HEK293 (cell line): ENCODE data around the gene ITPRIPL2.

ENCODE experiments used
- CTCF ChIA-PET: fragments of 350-600 bp; formaldehyde crosslinking; extraction: SDS; loops from one replicate; lab custom pipeline; 2021; ENCODE audit warnings: antibody characterized with exemption; lab: Yijun Ruan, JAX
- POLR2A ChIA-PET: fragments of 300-600 bp; formaldehyde crosslinking; extraction: SDS; loops from one replicate; lab custom pipeline; 2020; ENCODE audit warnings: antibody characterized with exemption, inconsistent platforms; lab: Yijun Ruan, JAX
- H3K27ac ChIP-seq: fragments of 200-500 bp; sonication (Bioruptor generic); 2 replicates; pipeline ENCODE4 v1.5.1; 2014; ENCODE audit warnings: low read depth, low read length, control low read depth, inconsistent platforms; ENCODE audit errors: extremely low read depth
- H3K36me3 ChIP-seq, 2 experiments: fragments of 200-500 bp in 1 of 2; sonication (Bioruptor generic) in 1 of 2; 1 replicate in 1 of 2; 2 replicates in 1 of 2; pipeline ENCODE4 v1.5.1; 2014 to 2017; ENCODE audit warnings: inconsistent platforms in 2 of 2, low read length in 2 of 2; ENCODE audit not compliant: control insufficient read depth in 2 of 2, insufficient read depth in 1 of 2
- H3K4me1 ChIP-seq: fragments of 200-500 bp; sonication (Bioruptor generic); 2 replicates; pipeline ENCODE4 v1.5.1; 2014; ENCODE audit warnings: mild to moderate bottlenecking, low read length, inconsistent platforms; ENCODE audit not compliant: control insufficient read depth, insufficient read depth
- H3K4me3 ChIP-seq: 2 replicates; pipeline ENCODE4 v1.5.1; 2011; ENCODE audit warnings: low read depth, mild to moderate bottlenecking, control low read depth, low read length, moderate library complexity
- H3K9me3 ChIP-seq: fragments of 200-500 bp; sonication (Bioruptor generic); 2 replicates; pipeline ENCODE4 v1.5.1; 2014; ENCODE audit warnings: low read depth, low read length, inconsistent platforms; ENCODE audit not compliant: control insufficient read depth, insufficient read depth
- GLIS1 ChIP-seq: fragments of 450-650 bp; formaldehyde crosslinking; IDR thresholded peaks from 2 replicates; pipeline ENCODE4 v1.5.1; 2016; ENCODE audit warnings: missing biosample characterization, missing genetic modification characterization
- OSR2 ChIP-seq: fragments of 450-650 bp; formaldehyde crosslinking; IDR thresholded peaks from 2 replicates; pipeline ENCODE4 v1.5.1; 2016; ENCODE audit warnings: missing biosample characterization, missing genetic modification characterization
- PRDM1 ChIP-seq: fragments of 450-650 bp; formaldehyde crosslinking; IDR thresholded peaks from 2 replicates; pipeline ENCODE4; 2016; ENCODE audit warnings: missing biosample characterization, missing genetic modification characterization
- PRDM6 ChIP-seq: fragments of 450-650 bp; formaldehyde crosslinking; IDR thresholded peaks from 2 replicates; pipeline ENCODE4 v1.5.1; 2017; ENCODE audit warnings: missing biosample characterization, missing genetic modification characterization
- ZNF10 ChIP-seq: fragments of 450-650 bp; formaldehyde crosslinking; IDR thresholded peaks from 2 replicates; pipeline ENCODE4 v1.5.1; 2017; ENCODE audit warnings: missing biosample characterization, missing genetic modification characterization
- ZNF114 ChIP-seq: fragments of 450-650 bp; formaldehyde crosslinking; IDR thresholded peaks from 2 replicates; pipeline ENCODE4 v1.5.0; 2017; ENCODE audit warnings: missing biosample characterization, missing genetic modification characterization
- ZNF132 ChIP-seq: fragments of 450-650 bp; formaldehyde crosslinking; IDR thresholded peaks from 2 replicates; pipeline ENCODE4 v1.5.1; 2017; ENCODE audit warnings: missing biosample characterization, missing genetic modification characterization, borderline replicate concordance
- ZNF184 ChIP-seq: fragments of 450-650 bp; IDR thresholded peaks from 2 replicates; pipeline ENCODE4 v1.5.1; 2018; ENCODE audit warnings: missing biosample characterization, mild to moderate bottlenecking, missing genetic modification characterization
- ZNF19 ChIP-seq: fragments of 450-650 bp; formaldehyde crosslinking; IDR thresholded peaks from 2 replicates; pipeline ENCODE4; 2016; ENCODE audit warnings: missing biosample characterization, missing genetic modification characterization, low read depth
- ZNF274 ChIP-seq, 2 experiments: fragments of 200-500 bp in 1 of 2; fragments of 450-650 bp in 1 of 2; sonication (Bioruptor generic) in 1 of 2; formaldehyde crosslinking in 1 of 2; IDR thresholded peaks; 2 replicates each; pipeline versions ENCODE4 v1.5.1 to v1.6.1; 2014 to 2016; ENCODE audit warnings: borderline replicate concordance in 1 of 2, inconsistent platforms in 1 of 2, low read length in 1 of 2, missing biosample characterization in 1 of 2, missing genetic modification characterization in 1 of 2
- ZNF521 ChIP-seq: fragments of 450-650 bp; formaldehyde crosslinking; IDR thresholded peaks from 2 replicates; pipeline ENCODE4 v1.5.1; 2017; ENCODE audit warnings: missing biosample characterization, mild to moderate bottlenecking, missing genetic modification characterization
- ZNF544 ChIP-seq: fragments of 450-650 bp; formaldehyde crosslinking; IDR thresholded peaks from 2 replicates; pipeline ENCODE4 v1.5.0; 2017; ENCODE audit warnings: missing biosample characterization, missing genetic modification characterization
- ZNF561 ChIP-seq: fragments of 450-650 bp; IDR thresholded peaks from 2 replicates; pipeline ENCODE4 v1.5.1; 2018; ENCODE audit warnings: missing biosample characterization, missing genetic modification characterization, borderline replicate concordance
- ZNF585B ChIP-seq: fragments of 450-650 bp; formaldehyde crosslinking; IDR thresholded peaks from 2 replicates; pipeline ENCODE4 v1.5.1; 2016; ENCODE audit warnings: missing biosample characterization, missing genetic modification characterization
- ZNF600 ChIP-seq: fragments of 450-650 bp; formaldehyde crosslinking; IDR thresholded peaks from 2 replicates; pipeline ENCODE4 v1.5.1; 2016; ENCODE audit warnings: missing biosample characterization, missing genetic modification characterization
- ZNF621 ChIP-seq: fragments of 450-650 bp; formaldehyde crosslinking; IDR thresholded peaks from 2 replicates; pipeline ENCODE4 v1.5.1; 2017; ENCODE audit warnings: missing biosample characterization, missing genetic modification characterization
- ZNF639 ChIP-seq: fragments of 450-650 bp; formaldehyde crosslinking; IDR thresholded peaks from 2 replicates; pipeline ENCODE4 v1.5.1; 2016; ENCODE audit warnings: missing biosample characterization, missing genetic modification characterization
- ZNF776 ChIP-seq: fragments of 450-650 bp; formaldehyde crosslinking; IDR thresholded peaks from 2 replicates; pipeline ENCODE4 v1.5.0; 2017; ENCODE audit warnings: missing biosample characterization, missing genetic modification characterization, borderline replicate concordance
- ZSCAN23 ChIP-seq: fragments of 450-650 bp; formaldehyde crosslinking; IDR thresholded peaks from 2 replicates; pipeline ENCODE4 v1.5.1; 2016; ENCODE audit warnings: missing biosample characterization, missing genetic modification characterization
- ZSCAN4 ChIP-seq: fragments of 450-650 bp; formaldehyde crosslinking; IDR thresholded peaks from 2 replicates; pipeline ENCODE4 v1.5.1; 2017; ENCODE audit warnings: missing biosample characterization, missing genetic modification characterization

Gene ITPRIPL2

DNA sequence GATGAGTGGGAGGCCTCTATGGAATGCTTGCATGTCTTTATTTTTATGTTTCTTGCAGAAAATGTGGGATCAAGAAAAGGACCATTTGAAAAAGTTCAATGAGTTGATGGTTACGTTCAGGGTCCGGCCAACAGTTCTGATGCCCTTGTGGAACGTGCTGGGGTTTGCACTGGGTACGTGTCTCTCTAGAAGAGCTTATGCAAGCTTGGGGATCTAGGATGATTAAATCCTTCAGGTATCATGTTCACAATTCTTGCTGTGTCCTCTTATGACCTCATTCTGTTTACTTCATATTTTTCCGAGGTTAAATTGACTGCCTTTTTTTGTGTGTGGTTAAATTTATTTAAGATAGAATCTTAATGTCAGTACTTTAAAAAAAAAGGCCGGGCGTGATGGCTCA lies 39.9 kb upstream of the ITPRIPL2 start:
- POLR2A ChIA-PET, result interaction anchor here (1.5 kb wide), 1 partner anchor 12 kb away, joined by 3 read pairs; no protein-coding TSS in a partner anchor
- Histone ChIP-seq H3K27ac (no peak overlapping the region), H3K36me3 (peaks cover 38 to 64% of the 10 kb centered on the region in 2 experiments; a peak in 2 of 3 replicates), H3K4me3 (no peak overlapping the region), H3K9me3 (no peaks in the 10 kb centered on the region), H3K4me1 (no peaks in the 10 kb centered on the region)
- CTCF ChIA-PET, result interaction anchor here (0.6 to 6.3 kb wide), 6 partner anchors 12 to 128 kb away, joined by 3 to 53 read pairs (median 4); partner anchors contain the start of gene TMC7
- TF ChIP-seq ZNF19 (tag by site-specific recombination), result no peak
- no peak for TF ChIP-seq ZNF544
- no peak for TF ChIP-seq ZNF184 (tag by site-specific recombination)
- TF ChIP-seq ZNF561 (tag by site-specific recombination), result no peak

- ChIA-PET CTCF (interaction anchor here (0.6 to 2.7 kb wide), 4 partner anchors 11 to 270 kb away, joined by 3 to 18 read pairs (median 4); no protein-coding TSS in a partner anchor), POLR2A (interaction anchor here (0.6 to 0.9 kb wide), 2 partner anchors 9 to 285 kb away, joined by 3 to 5 read pairs; partner anchors contain the start of gene RPS15A)
- TF ChIP-seq ZNF585B (tag by site-specific recombination), result no peak
- no peak for TF ChIP-seq ZNF132 (tag by site-specific recombination)
- no peak for TF ChIP-seq ZNF776 (tag by site-specific recombination)
- TF ChIP-seq ZNF621 (tag by site-specific recombination), result no peak
- no peak for TF ChIP-seq ZNF600 (tag by site-specific recombination)
- Histone ChIP-seq H3K27ac (no peak overlapping the region), H3K4me3 (no peak overlapping the region), H3K4me1 (no peaks in the 10 kb centered on the region), H3K9me3 (no peaks in the 10 kb centered on the region), H3K36me3 (peaks cover 38 to 71% of the 10 kb centered on the region in 2 experiments; a peak in 2 of 3 replicates)
Measured at GRCh38 chr16:19075511-19075910, 38.3 kb upstream of the ITPRIPL2 start.

DNA sequence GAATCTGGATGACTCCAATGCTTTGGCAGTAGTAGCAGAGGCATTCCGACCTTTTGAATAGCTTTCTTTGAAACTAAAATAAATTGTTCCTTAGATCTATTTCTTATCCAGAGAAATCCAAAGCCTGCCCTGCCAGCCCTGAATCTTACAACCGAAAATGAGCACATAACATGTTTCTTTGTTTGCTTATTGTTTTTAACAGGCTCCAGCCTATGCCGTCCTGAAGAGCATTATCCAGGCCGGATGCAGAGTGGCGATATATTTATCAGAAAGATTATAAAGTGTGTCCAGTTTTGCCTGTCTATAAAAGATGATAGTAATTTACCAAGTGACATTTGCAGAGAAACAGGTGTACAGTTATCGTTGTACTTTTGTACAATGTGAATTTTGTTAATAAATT lies 35.9 kb upstream of the ITPRIPL2 start:
- no peak overlapping the region for H3K4me3 ChIP-seq
- CTCF ChIA-PET, result interaction anchor here (2.7 kb wide), 1 partner anchor 8 kb away, joined by 18 read pairs; no protein-coding TSS in a partner anchor
- TF ChIP-seq ZNF585B (tag by site-specific recombination) (no peak), ZSCAN4 (tag by site-specific recombination) (no peak), ZNF132 (tag by site-specific recombination) (no peak), ZNF521 (tag by site-specific recombination) (no peak)
- no peaks in the 10 kb centered on the region for H3K4me1 ChIP-seq
- H3K36me3 ChIP-seq, result peaks cover 41 to 70% of the 10 kb centered on the region in 2 experiments
- POLR2A ChIA-PET, result no interaction called here
- no peak overlapping the region for H3K27ac ChIP-seq
- H3K9me3 ChIP-seq, result no peaks in the 10 kb centered on the region

GRCh38 chr16:19083670-19084069 lies 30.1 kb upstream of the ITPRIPL2 start:
- POLR2A ChIA-PET, result no interaction called here

More at GRCh38 chr16:19083670-19084069, 30.1 kb upstream of the ITPRIPL2 start:
- CTCF ChIA-PET, result interaction anchor here (1.2 to 5.3 kb wide), 3 partner anchors 83 to 100 kb away, joined by 4 to 94 read pairs (median 22); partner anchors contain the start of gene TMC7
- Histone ChIP-seq H3K4me3 (no peak overlapping the region), H3K4me1 (peaks cover 4% of the 10 kb centered on the region), H3K9me3 (no peaks in the 10 kb centered on the region), H3K27ac (no peak overlapping the region), H3K36me3 (peaks cover 7 to 24% of the 10 kb centered on the region in 2 experiments)
- TF ChIP-seq ZSCAN4 (tag by site-specific recombination) (no peak), PRDM6 (tag by site-specific recombination) (peak; percentile 65), ZNF114 (tag by site-specific recombination) (no peak), ZNF274 (IDR thresholded peaks at IDR 0.05; ENCODE audit: low read length) (no peak), ZNF274 (tag by site-specific recombination; IDR thresholded peaks at IDR 0.05; ENCODE audit: borderline replicate concordance) (no peak), OSR2 (tag by site-specific recombination) (peak; percentile 33; the same call in 1 of the 2 replicates), PRDM1 (tag by site-specific recombination) (no peak), ZSCAN23 (tag by site-specific recombination) (no peak), ZNF639 (tag by site-specific recombination) (no peak), GLIS1 (peak; percentile 76), ZNF10 (tag by site-specific recombination) (no peak)
